ENCODE data around the gene LMBRD1.
"Not testable (repeated sequence)": the region's sequence is repeated elsewhere in the genome, so short reads cannot be mapped to it uniquely, and the experiment has no call there.

The LMBRD1 gene

GRCh38 chr6:69796642-69797390 is at the start of gene LMBRD1:
LMBRD1 (minus strand) TSS chr6:69797010; CDS start chr6:69796881, 129 bp downstream.
- intact Hi-C loops (cut with DNase I), result no loop called here
- DNase-seq, result peak; percentile 97 to 100 (median 99)

- intact Hi-C loops (cut with DNase I), result no loop called here
- DNase-seq, result no peak
Measured at GRCh38 chr6:69846312-69846711, 49.5 kb upstream of the LMBRD1 start.

GRCh38 chr6:69843189-69843588 is 46.4 kb upstream of the LMBRD1 start:
- intact Hi-C loops (cut with DNase I), result no loop called here
- DNase-seq, result no peak

- intact Hi-C loops (cut with DNase I), result no loop called here
- no peak for DNase-seq
Measured at GRCh38 chr6:69841862-69842261, 45.1 kb upstream of the LMBRD1 start.

- intact Hi-C loops (cut with DNase I), result loop anchor here (5.0 kb wide), 1 partner anchor 272 kb away; no protein-coding TSS in a partner anchor
Measured at GRCh38 chr6:69835414-69836179, 38.8 kb upstream of the LMBRD1 start.

GRCh38 chr6:69832558-69832957 is 35.7 kb upstream of the LMBRD1 start:
- no peak for DNase-seq
- intact Hi-C loops (cut with DNase I), result no loop called here

More at GRCh38 chr6:69835414-69836179, 38.8 kb upstream of the LMBRD1 start:
- peak in 21 of 42 donors; percentile 5 to 70 (median 37) for DNase-seq

- intact Hi-C loops (cut with DNase I), result no loop called here
Measured at GRCh38 chr6:69827276-69827893, 30.6 kb upstream of the LMBRD1 start.

GRCh38 chr6:69825904-69826303 is 29.1 kb upstream of the LMBRD1 start:
- no peak for DNase-seq
- intact Hi-C loops (cut with DNase I), result no loop called here

More at GRCh38 chr6:69827276-69827893, 30.6 kb upstream of the LMBRD1 start:
- no peak for DNase-seq

GRCh38 chr6:69824355-69824754 is 27.5 kb upstream of the LMBRD1 start:
- intact Hi-C loops (cut with DNase I); DNase-seq: not testable (repeated sequence)

GRCh38 chr6:69820438-69820837 is 23.6 kb upstream of the LMBRD1 start:
- DNase-seq, result no peak
- intact Hi-C loops (cut with DNase I), result no loop called here

GRCh38 chr6:69820018-69820417 is 23.2 kb upstream of the LMBRD1 start:
- intact Hi-C loops (cut with DNase I), result no loop called here
- no peak for DNase-seq

GRCh38 chr6:69819138-69819537 is 22.3 kb upstream of the LMBRD1 start:
- DNase-seq, result no peak
- intact Hi-C loops (cut with DNase I), result no loop called here

- intact Hi-C loops (cut with DNase I), result no loop called here
Measured at GRCh38 chr6:69818223-69818930, 21.6 kb upstream of the LMBRD1 start.

GRCh38 chr6:69817358-69817757 is 20.5 kb upstream of the LMBRD1 start:
- DNase-seq, result no peak

More at GRCh38 chr6:69818223-69818930, 21.6 kb upstream of the LMBRD1 start:
- DNase-seq, result no peak

GRCh38 chr6:69816569-69816968 is 19.8 kb upstream of the LMBRD1 start:
- no peak for DNase-seq
- intact Hi-C loops (cut with DNase I), result no loop called here

More at GRCh38 chr6:69817358-69817757, 20.5 kb upstream of the LMBRD1 start:
- intact Hi-C loops (cut with DNase I), result no loop called here

- DNase-seq, result no peak
- intact Hi-C loops (cut with DNase I), result no loop called here
Measured at GRCh38 chr6:69816026-69816425, 19.2 kb upstream of the LMBRD1 start.

- intact Hi-C loops (cut with DNase I), result no loop called here
- no peak for DNase-seq
Measured at GRCh38 chr6:69813508-69813907, 16.7 kb upstream of the LMBRD1 start.

- DNase-seq, result no peak
- intact Hi-C loops (cut with DNase I), result no loop called here
Measured at GRCh38 chr6:69812746-69813427, 16.1 kb upstream of the LMBRD1 start.

GRCh38 chr6:69802995-69803394 is 6.2 kb upstream of the LMBRD1 start:
- intact Hi-C loops (cut with DNase I), result no loop called here
- no peak for DNase-seq

Measured in head of caudate nucleus (tissue), 42 donors.